8988T (cell line): ENCODE measurements around the gene FRMPD1.

Source experiments
- DNase-seq: peaks from one replicate; pipeline ENCODE4 v3.0.0; 2011

The FRMPD1 gene

GRCh38 chr9:37679649-37680402, 29.1 kb downstream of the FRMPD1 start:
- no peak for DNase-seq

GRCh38 chr9:37682951-37683350, 32.2 kb downstream of the FRMPD1 start:
- no peak for DNase-seq

- no peak for DNase-seq
Measured at GRCh38 chr9:37683531-37684371, 33.0 kb downstream of the FRMPD1 start.

- DNase-seq, result no peak
Measured at GRCh38 chr9:37692622-37693221, 42.0 kb downstream of the FRMPD1 start.

GRCh38 chr9:37693260-37693659, 42.5 kb downstream of the FRMPD1 start:
- DNase-seq, result no peak

GRCh38 chr9:37694355-37694754, 43.6 kb downstream of the FRMPD1 start:
- no peak for DNase-seq

- no peak for DNase-seq
Measured at GRCh38 chr9:37696528-37696927, 45.8 kb downstream of the FRMPD1 start.

GRCh38 chr9:37700131-37700530, 49.4 kb downstream of the FRMPD1 start:
- no peak for DNase-seq

- DNase-seq, result no peak
Measured at GRCh38 chr9:37700900-37701299, 50.1 kb downstream of the FRMPD1 start.

- DNase-seq, result no peak
Measured at GRCh38 chr9:37705787-37706186, 55.0 kb downstream of the FRMPD1 start.

- no peak for DNase-seq
Measured at GRCh38 chr9:37706290-37706689, 55.5 kb downstream of the FRMPD1 start.

- no peak for DNase-seq
Measured at GRCh38 chr9:37707748-37708147, 57.0 kb downstream of the FRMPD1 start.

GRCh38 chr9:37710046-37710445, 59.3 kb downstream of the FRMPD1 start:
- DNase-seq, result no peak

- DNase-seq, result no peak
Measured at GRCh38 chr9:37715260-37715659, 64.5 kb downstream of the FRMPD1 start.

- DNase-seq, result no peak
Measured at GRCh38 chr9:37715991-37716505, 65.3 kb downstream of the FRMPD1 start.

- DNase-seq, result no peak
Measured at GRCh38 chr9:37719526-37719925, 68.8 kb downstream of the FRMPD1 start.

GRCh38 chr9:37727013-37727412, 76.3 kb downstream of the FRMPD1 start:
- no peak for DNase-seq

GRCh38 chr9:37729499-37729898, 78.7 kb downstream of the FRMPD1 start:
- no peak for DNase-seq

- DNase-seq, result no peak
Measured at GRCh38 chr9:37730256-37730655, 79.5 kb downstream of the FRMPD1 start.

- DNase-seq, result no peak
Measured at GRCh38 chr9:37730839-37731238, 80.1 kb downstream of the FRMPD1 start.

- DNase-seq, result no peak
Measured at GRCh38 chr9:37732086-37732741, 81.5 kb downstream of the FRMPD1 start.

GRCh38 chr9:37732952-37733351, 82.2 kb downstream of the FRMPD1 start:
- DNase-seq, result no peak

GRCh38 chr9:37739222-37739621, 88.5 kb downstream of the FRMPD1 start:
- DNase-seq, result no peak
